Sigmoid colon (tissue), 4 donors: Measurements from ENCODE around the gene BAK1.
"Not testable (repeated sequence)": the region's sequence is repeated elsewhere in the genome, so short reads cannot be mapped to it uniquely, and the experiment has no call there.

Experiments
- CTCF ChIP-seq, 4 experiments: fragments of 450-650 bp in 3 of 4; fragments of 200-600 bp in 1 of 4; IDR thresholded peaks; one replicate each; pipeline ENCODE4 v1.5.1; 2016 to 2019; ENCODE audit warnings: antibody characterized with exemption in 4 of 4, mild to moderate bottlenecking in 3 of 4, moderate library complexity in 2 of 4
- EP300 ChIP-seq, 4 donors: sonication (generic); formaldehyde crosslinking; IDR thresholded peaks; one replicate each; pipeline ENCODE4 v1.6.1; 2017; ENCODE audit warnings: antibody characterized with exemption in 4 of 4
- POLR2A ChIP-seq, 2 donors: fragments of 450-650 bp; IDR thresholded peaks; one replicate each; pipeline ENCODE4 v1.6.1; 2016; ENCODE audit warnings: antibody characterized with exemption in 2 of 2, mild to moderate bottlenecking in 2 of 2, moderate library complexity in 2 of 2

GRCh38 chr6:33552883-33553282 lies 27.2 kb downstream of the BAK1 start:
- not testable (repeated sequence) for TF ChIP-seq CTCF, EP300, POLR2A (IDR thresholded peaks at IDR 0.05)
